A673 (cell line): ENCODE results near the gene COL13A1. TPM values are rescaled to one million over a fixed set of nuclear protein-coding genes. Genes with fewer than 3 reads are reported as not detected.

ENCODE experiments used
- BruUV-seq: library from RNA; stranded (reverse); fragments of 400-500 nt; replicated peaks from 2 replicates; lab custom pipeline; 2021; lab: Mats Ljungman, UMichigan
- CTCF ChIA-PET: fragments of 300-600 bp; sonication (Branson Sonifier 250); formaldehyde crosslinking; loops from one replicate; lab custom pipeline; 2022; ENCODE audit warnings: antibody characterized with exemption; lab: Charles Lee
- POLR2A ChIA-PET: fragments of 300-600 bp; sonication (Branson Sonifier 250); formaldehyde crosslinking; loops from one replicate; lab custom pipeline; 2022; ENCODE audit warnings: antibody characterized with exemption; ENCODE audit not compliant: low non-redundant PET; lab: Charles Lee
- DNase-seq: peaks from one replicate; pipeline ENCODE4 v3.0.0-alpha.2; 2015; ENCODE audit warnings: low spot score
- H3K27ac ChIP-seq: fragments of 200-600 bp; sonication (generic); 2 replicates; pipeline ENCODE4 v1.5.1; 2016; ENCODE audit warnings: mixed run types, low read depth, mild to moderate bottlenecking, mixed read lengths, antibody characterized with exemption, low read length; ENCODE audit not compliant: poor library complexity, severe bottlenecking
- H3K27me3 ChIP-seq: fragments of 200-600 bp; sonication (generic); replicated peaks from 2 replicates; pipeline ENCODE4 v1.6.1; 2017; ENCODE audit warnings: mixed run types, low read depth, mild to moderate bottlenecking, mixed read lengths, antibody characterized with exemption, low read length; ENCODE audit not compliant: insufficient read depth, poor library complexity
- H3K36me3 ChIP-seq: fragments of 200-600 bp; sonication (generic); 2 replicates; pipeline ENCODE4 v1.6.1; 2016; ENCODE audit warnings: mixed run types, mild to moderate bottlenecking, mixed read lengths, antibody characterized with exemption, low read length; ENCODE audit not compliant: insufficient read depth, poor library complexity, severe bottlenecking
- H3K4me1 ChIP-seq: fragments of 200-600 bp; sonication (generic); 2 replicates; pipeline ENCODE4 v1.6.1; 2017; ENCODE audit warnings: mixed run types, mild to moderate bottlenecking, mixed read lengths, antibody characterized with exemption, low read length; ENCODE audit not compliant: insufficient read depth, poor library complexity, severe bottlenecking
- H3K4me3 ChIP-seq: fragments of 200-600 bp; sonication (generic); 2 replicates; pipeline ENCODE4 v1.5.1; 2016; ENCODE audit warnings: low read depth, mixed run types, mild to moderate bottlenecking, mixed read lengths, low read length; ENCODE audit not compliant: poor library complexity, severe bottlenecking
- H3K9me3 ChIP-seq: fragments of 200-600 bp; sonication (generic); 2 replicates; pipeline ENCODE4 v1.6.1; 2016; ENCODE audit warnings: mixed run types, low read depth, mild to moderate bottlenecking, mixed read lengths, antibody characterized with exemption, low read length; ENCODE audit not compliant: poor library complexity, severe bottlenecking
- EZH2 ChIP-seq: fragments of 200-600 bp; sonication (generic); IDR thresholded peaks from 2 replicates; pipeline ENCODE4 v1.6.1; 2017; ENCODE audit warnings: borderline replicate concordance, low read depth, mild to moderate bottlenecking, mixed read lengths, antibody characterized with exemption, low read length; ENCODE audit not compliant: poor library complexity, severe bottlenecking
- intact Hi-C: fragments of 100-400 bp; cut with micrococcal nuclease; formaldehyde crosslinking; loops from one replicate; pipeline ENCODE4 v1.10.0; 2022; ENCODE audit not compliant: unreplicated experiment
- total RNA-seq: library from RNA; stranded (reverse); gene quantifications from 2 replicates; pipeline ENCODE4 v1.2.3, GENCODE V29; 2021
- TF ChIP-seq, protein P1 (sequence below): fragments of 300-800, 200-600 bp; sonication (generic); conservative IDR thresholded peaks from 2 replicates; pipeline ENCODE4 v1.5.1; 2017; ENCODE audit warnings: low read depth, mild to moderate bottlenecking, antibody characterized with exemption, low read length, moderate library complexity, mixed read lengths

The COL13A1 gene
- total RNA-seq, 1 experiment from 2014 or later: 2.0 TPM

GRCh38 chr10:69994262-69994661 lies 192.6 kb downstream of the COL13A1 start:
- H3K27ac ChIP-seq: no peak overlapping the region
- TF ChIP-seq, protein P1, sequence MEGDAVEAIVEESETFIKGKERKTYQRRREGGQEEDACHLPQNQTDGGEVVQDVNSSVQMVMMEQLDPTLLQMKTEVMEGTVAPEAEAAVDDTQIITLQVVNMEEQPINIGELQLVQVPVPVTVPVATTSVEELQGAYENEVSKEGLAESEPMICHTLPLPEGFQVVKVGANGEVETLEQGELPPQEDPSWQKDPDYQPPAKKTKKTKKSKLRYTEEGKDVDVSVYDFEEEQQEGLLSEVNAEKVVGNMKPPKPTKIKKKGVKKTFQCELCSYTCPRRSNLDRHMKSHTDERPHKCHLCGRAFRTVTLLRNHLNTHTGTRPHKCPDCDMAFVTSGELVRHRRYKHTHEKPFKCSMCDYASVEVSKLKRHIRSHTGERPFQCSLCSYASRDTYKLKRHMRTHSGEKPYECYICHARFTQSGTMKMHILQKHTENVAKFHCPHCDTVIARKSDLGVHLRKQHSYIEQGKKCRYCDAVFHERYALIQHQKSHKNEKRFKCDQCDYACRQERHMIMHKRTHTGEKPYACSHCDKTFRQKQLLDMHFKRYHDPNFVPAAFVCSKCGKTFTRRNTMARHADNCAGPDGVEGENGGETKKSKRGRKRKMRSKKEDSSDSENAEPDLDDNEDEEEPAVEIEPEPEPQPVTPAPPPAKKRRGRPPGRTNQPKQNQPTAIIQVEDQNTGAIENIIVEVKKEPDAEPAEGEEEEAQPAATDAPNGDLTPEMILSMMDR: no peak
- no peak for TF ChIP-seq EZH2
- H3K9me3 ChIP-seq: no peaks in the 10 kb centered on the region
- no peaks in the 10 kb centered on the region for H3K36me3 ChIP-seq
- no peaks in the 10 kb centered on the region for H3K27me3 ChIP-seq
- ChIA-PET CTCF (no interaction called here), POLR2A (interaction anchor here (0.9 kb wide), 1 partner anchor 47 kb away, joined by 3 read pairs; no protein-coding TSS in a partner anchor)
- intact Hi-C loops: no loop called here
- no TSS peak for BruUV-seq
- peaks cover 3% of the 10 kb centered on the region for H3K4me1 ChIP-seq
- no peak overlapping the region for H3K4me3 ChIP-seq
- peak; percentile 77 for DNase-seq

DNA sequence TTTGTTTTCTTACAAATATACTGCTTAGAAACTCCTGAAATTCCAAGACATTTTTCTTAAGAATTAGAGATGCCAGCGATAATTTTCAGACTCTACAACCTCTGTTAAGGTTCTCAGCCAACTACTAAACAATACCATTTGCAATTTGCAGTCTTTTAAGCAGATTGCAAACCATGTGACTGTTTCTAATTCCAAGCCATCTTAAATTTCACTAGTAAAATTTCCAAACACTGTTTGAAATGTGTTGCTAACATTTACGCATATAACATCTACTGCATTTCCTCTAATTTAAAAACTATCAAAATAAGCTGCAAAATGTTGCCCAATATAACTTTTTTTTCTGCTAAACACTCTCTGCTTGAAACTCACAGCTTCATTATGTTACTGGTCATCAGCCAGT lies 194.9 kb downstream of the COL13A1 start:
- no peaks in the 10 kb centered on the region for H3K36me3 ChIP-seq
- H3K4me1 ChIP-seq: peaks cover 6% of the 10 kb centered on the region
- intact Hi-C loops: no loop called here
- H3K9me3 ChIP-seq: no peaks in the 10 kb centered on the region
- POLR2A ChIA-PET: no interaction called here
- no peak for TF ChIP-seq EZH2
- TF ChIP-seq, protein P1: no peak
- H3K27ac ChIP-seq: no peak overlapping the region
- H3K27me3 ChIP-seq: no peaks in the 10 kb centered on the region
- CTCF ChIA-PET: no interaction called here
- no peak for DNase-seq
- H3K4me3 ChIP-seq: no peak overlapping the region
- BruUV-seq: no TSS peak

DNA sequence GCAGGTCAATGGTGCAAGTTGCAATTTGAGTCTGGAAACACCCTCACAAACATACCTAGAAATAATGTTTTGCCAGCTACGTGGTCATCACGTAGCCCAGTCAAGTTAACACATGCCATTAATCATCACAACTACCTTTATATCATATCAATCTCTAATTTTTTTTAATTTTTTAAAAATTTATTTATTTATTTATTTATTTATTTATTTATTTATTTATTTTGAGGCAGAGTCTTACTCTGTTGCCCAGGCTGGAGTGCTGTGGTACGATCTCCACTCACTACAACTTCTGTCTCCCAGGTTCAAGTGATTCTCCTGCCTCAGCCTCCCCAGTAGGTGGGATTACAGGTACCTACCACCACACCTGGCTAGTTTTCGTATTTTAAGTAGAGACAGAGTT lies 198.6 kb downstream of the COL13A1 start:
- intact Hi-C loops: no loop called here
- POLR2A ChIA-PET: no interaction called here
- H3K27ac ChIP-seq: no peak overlapping the region
- no TSS peak for BruUV-seq
- no peaks in the 10 kb centered on the region for H3K36me3 ChIP-seq
- H3K4me1 ChIP-seq: peaks cover 6% of the 10 kb centered on the region
- H3K9me3 ChIP-seq: no peaks in the 10 kb centered on the region
- H3K27me3 ChIP-seq: no peaks in the 10 kb centered on the region
- TF ChIP-seq, protein P1: no peak
- TF ChIP-seq EZH2: no peak
- DNase-seq: no peak
- CTCF ChIA-PET: no interaction called here
- no peak overlapping the region for H3K4me3 ChIP-seq
